Ovary (tissue), 9 donors: ENCODE measurements around the gene RNF181. TPM values are rescaled to one million over a fixed set of nuclear protein-coding genes. Genes with fewer than 3 reads are reported as not detected.
A peak's percentile ranks its signal among the peaks of the same experiment; 100 is the strongest.

Experiments
- DNase-seq, 5 donors: peaks; one replicate each; pipeline ENCODE4 v3.0.0-alpha.2; 2019 to 2020
- H3K27ac ChIP-seq, 2 donors: fragments of 200-600 bp; one replicate each; pipeline versions ENCODE4 v1.5.1 to v1.8.0; 2019 to 2022
- H3K27me3 ChIP-seq: fragments of 200-600 bp; one replicate; pipeline ENCODE4 v1.8.0; 2022
- H3K36me3 ChIP-seq: fragments of 200-600 bp; sonication (generic); one replicate; pipeline ENCODE4 v1.5.1; 2019
- H3K4me1 ChIP-seq: one replicate; pipeline ENCODE4 v1.8.1; 2013; ENCODE audit warnings: mild to moderate bottlenecking, moderate library complexity; ENCODE audit not compliant: insufficient read depth
- H3K4me3 ChIP-seq: fragments of 200-600 bp; sonication (generic); one replicate; pipeline ENCODE4 v1.5.1; 2017
- H3K9me3 ChIP-seq, 2 donors: fragments of 200-600 bp in 1 of 2; sonication (generic) in 1 of 2; one replicate each; pipeline versions ENCODE4 v1.5.1 to v1.8.1; 2013 to 2019; ENCODE audit warnings: mild to moderate bottlenecking in 1 of 2, moderate library complexity in 1 of 2
- CTCF ChIP-seq, 3 donors: fragments of 450-650 bp in 2 of 3; fragments of 200-600 bp in 1 of 3; IDR thresholded peaks; one replicate each; pipeline versions ENCODE4 v1.5.1 to v1.8.0; 2016 to 2022; ENCODE audit warnings: antibody characterized with exemption in 3 of 3, mild to moderate bottlenecking in 1 of 3
- EP300 ChIP-seq: sonication (generic); formaldehyde crosslinking; IDR thresholded peaks from one replicate; pipeline ENCODE4 v1.6.1; 2017; ENCODE audit warnings: antibody characterized with exemption
- POLR2A ChIP-seq: fragments of 450-650 bp; IDR thresholded peaks from one replicate; pipeline ENCODE4 v1.6.1; 2017; ENCODE audit warnings: antibody characterized with exemption, mild to moderate bottlenecking, moderate library complexity
- WGBS, 3 donors: extraction: QIAGEN DNeasy Blood & Tissue Kit in 1 of 3; methylation state at CpG; one replicate each; pipeline versions ENCODE4 v1.1.5 to v1.1.7; 2013 to 2017; 5-methylcytosine and 5-hydroxymethylcytosine counted together
- intact Hi-C, 4 donors: fragments of 100-400 bp; cut with DNase I; formaldehyde crosslinking; loops; one replicate each; pipeline versions ENCODE4 v1.11.0 to v1.15.1; 2022 to 2023
- polyA plus RNA-seq, 2 donors: library from polyadenylated mRNA; stranded (reverse); fragments of 200-250 nt in 1 of 2; fragments of 350-450 nt in 1 of 2; fragmentation: Illumina TruSeq in 1 of 2; extraction: RNeasy Lipid Tissue Mini Kit (QIAGEN cat#74804) in 1 of 2; gene quantifications; one replicate each; pipeline ENCODE4 v1.2.3, GENCODE V29; 2013 to 2014
- total RNA-seq, 7 donors: library from RNA; depleted of rRNA in 2 of 7; stranded (reverse); fragments of >200 nt in 2 of 7; fragmentation: NEBNext Ultra II Directional in 3 of 7; extraction: Animal tissue kit (Norgen Biotek cat#: 25700) in 3 of 7; gene quantifications; one replicate each; pipeline versions ENCODE4 v1.1.0 to v1.2.4, GENCODE V29; 2016 to 2023
- donor health status: DM: no; HTN: no; CAD: no; lungs with moderate emphysema.
- donor health status: DM: no; HTN: no; CAD: no.
- donor health status: Bipolar disorder and iron deficiency.
- donor health status: DM: yes; HTN: yes; CAD: no.
- donor health status: DM: no; HTN: no; CAD: no.
- donor health status: DM: yes; HTN: yes; CAD: no.

Gene RNF181
- total and polyA plus RNA-seq, 9 donors, result 61.1 to 148 (median 93.8) TPM

- intact Hi-C loops, result no loop called here
- Histone ChIP-seq H3K36me3 (no peaks in the 10 kb centered on the region), H3K4me3 (no peak overlapping the region), H3K27me3 (no peaks in the 10 kb centered on the region), H3K27ac (no peak overlapping the region), H3K4me1 (peaks cover 13% of the 10 kb centered on the region), H3K9me3 (no peaks in the 10 kb centered on the region)
- DNase-seq, result no peak
- TF ChIP-seq CTCF (IDR thresholded peaks at IDR 0.05) (no peak), EP300 (no peak)
- WGBS, 3 donors, result 55 to 66% (median 63%) methylated on average over 17 of the region's 17 CpGs
Observed at GRCh38 chr2:85599468-85600234, 4.1 kb downstream of the RNF181 start.

GRCh38 chr2:85600235-85600575 lies 4.7 kb downstream of the RNF181 start:
- H3K27ac ChIP-seq, result no peak overlapping the region
- H3K4me3 ChIP-seq, result no peak overlapping the region
- H3K27me3 ChIP-seq, result no peaks in the 10 kb centered on the region
- DNase-seq, result peak in 1 of 5 donors; percentile 31
- intact Hi-C loops, result no loop called here
- H3K36me3 ChIP-seq, result no peaks in the 10 kb centered on the region
- H3K9me3 ChIP-seq, result no peaks in the 10 kb centered on the region
- H3K4me1 ChIP-seq, result peaks cover 11% of the 10 kb centered on the region
- no peak for TF ChIP-seq CTCF (IDR thresholded peaks at IDR 0.05)
- no peak for TF ChIP-seq POLR2A
- TF ChIP-seq EP300, result no peak
- 72 to 78% (median 72%) methylated on average over 3 of the region's 3 CpGs for WGBS, 3 donors

- H3K27ac ChIP-seq, result peak overlapping the region in 1 of 2 donors; percentile 59
- TF ChIP-seq CTCF (IDR thresholded peaks at IDR 0.05) (no peak), POLR2A (no peak), EP300 (no peak)
- H3K4me3 ChIP-seq, result peak overlapping the region; percentile 79
- peaks cover 11% of the 10 kb centered on the region for H3K4me1 ChIP-seq
- WGBS, 3 donors, result 57 to 63% (median 58%) methylated on average over 6 of the region's 6 CpGs
- DNase-seq, result peak in 1 of 5 donors; percentile 43
- H3K9me3 ChIP-seq, result no peaks in the 10 kb centered on the region
- intact Hi-C loops, result no loop called here
- no peaks in the 10 kb centered on the region for H3K36me3 ChIP-seq
- no peaks in the 10 kb centered on the region for H3K27me3 ChIP-seq
Observed at GRCh38 chr2:85600951-85601770, 5.6 kb downstream of the RNF181 start.

GRCh38 chr2:85601771-85602475 lies 6.4 kb downstream of the RNF181 start:
- intact Hi-C loops, result no loop called here
- H3K4me1 ChIP-seq, result peaks cover 8% of the 10 kb centered on the region
- TF ChIP-seq CTCF (IDR thresholded peaks at IDR 0.05) (no peak), EP300 (no peak), POLR2A (no peak)
- peak overlapping the region; percentile 79 for H3K4me3 ChIP-seq
- H3K27ac ChIP-seq, result peak overlapping the region; percentile 59 to 86
- no peaks in the 10 kb centered on the region for H3K36me3 ChIP-seq
- no peaks in the 10 kb centered on the region for H3K27me3 ChIP-seq
- peak in 4 of 5 donors; percentile 55 to 81 (median 68) for DNase-seq
- H3K9me3 ChIP-seq, result no peaks in the 10 kb centered on the region
- WGBS, 3 donors, result 1 to 5% (median 1%) methylated on average over 19 to 36 of the region's 36 CpGs
